Measurements from ENCODE around the gene SNX10.

- no peak for TF ChIP-seq POLR2AphosphoS5 (IDR thresholded peaks at IDR 0.05)
- TF ChIP-seq CTCF (IDR thresholded peaks at IDR 0.05) = no peak
- no peak for TF ChIP-seq POLR2A (IDR thresholded peaks at IDR 0.05)
- TF ChIP-seq EP300 (IDR thresholded peaks at IDR 0.05) = no peak
These were observed 66.1 kb downstream of the SNX10 start for GRCh38 chr7:26357799-26358151.
